WTC11 (cell line): ENCODE results near the gene RARB. TPM values are rescaled to one million over a fixed set of nuclear protein-coding genes. Genes with fewer than 3 reads are reported as not detected.

Experiments
- ATAC-seq: fragments of 200-7000 bp; cut with Tn5 transposase; 2 replicates; pipeline ENCODE4 v1.10.0; 2021; ENCODE audit warnings: mild to moderate bottlenecking, moderate library complexity
- CTCF ChIA-PET: fragments of 300-600 bp; sonication (Branson Sonifier 250); formaldehyde crosslinking; loops from one replicate; lab custom pipeline; 2021; ENCODE audit warnings: antibody characterized with exemption; lab: Charles Lee
- POLR2A ChIA-PET: fragments of 350-600 bp; sonication (Branson Sonifier 250); formaldehyde crosslinking; loops from one replicate; lab custom pipeline; 2021; ENCODE audit warnings: antibody characterized with exemption; lab: Charles Lee
- DNase-seq: peaks from one replicate; pipeline ENCODE4 v3.0.0; 2021; ENCODE audit warnings: low spot score
- H3K27ac Mint-ChIP-seq: 2 replicates; pipeline ENCODE4 v1.8.0; 2021; ENCODE audit warnings: mixed read lengths
- H3K27me3 Mint-ChIP-seq: 2 replicates; pipeline ENCODE4 v1.8.0; 2021; ENCODE audit warnings: low read depth, mild to moderate bottlenecking, moderate library complexity, mixed read lengths
- H3K36me3 Mint-ChIP-seq: 2 replicates; pipeline ENCODE4 v1.8.0; 2021; ENCODE audit warnings: mixed read lengths
- H3K4me1 Mint-ChIP-seq: 2 replicates; pipeline ENCODE4 v1.8.0; 2022; ENCODE audit warnings: mixed read lengths
- H3K4me3 Mint-ChIP-seq: 2 replicates; pipeline ENCODE4 v1.8.0; 2021; ENCODE audit warnings: mild to moderate bottlenecking, moderate library complexity, mixed read lengths
- H3K9me3 Mint-ChIP-seq: 2 replicates; pipeline ENCODE4 v1.8.0; 2021; ENCODE audit warnings: mixed read lengths
- CBFB ChIP-seq: sonication (generic); formaldehyde crosslinking; IDR thresholded peaks from 2 replicates; pipeline ENCODE4 v1.8.1; 2022; ENCODE audit warnings: mild to moderate bottlenecking, low read depth, missing genetic modification reagents
- GRHL2 ChIP-seq: fragments of 250-450 bp; sonication (Bioruptor Pico); IDR thresholded peaks from 2 replicates; pipeline ENCODE4 v1.8.0; 2022; ENCODE audit warnings: mild to moderate bottlenecking, moderate library complexity; ENCODE audit not compliant: insufficient replicate concordance, severe bottlenecking
- JUN ChIP-seq: sonication (generic); formaldehyde crosslinking; IDR thresholded peaks from 2 replicates; pipeline ENCODE4 v1.8.0; 2023; ENCODE audit warnings: mild to moderate bottlenecking, missing genetic modification reagents
- RORB ChIP-seq: fragments of 250-450 bp; sonication (Bioruptor Pico); IDR thresholded peaks from 2 replicates; pipeline ENCODE4 v1.9.0; 2021; ENCODE audit warnings: mild to moderate bottlenecking
- ZNF138 ChIP-seq: sonication (generic); formaldehyde crosslinking; conservative IDR thresholded peaks from 2 replicates; pipeline ENCODE4 v1.8.1; 2022; ENCODE audit warnings: mild to moderate bottlenecking, moderate library complexity, missing genetic modification reagents
- ZNF232 ChIP-seq: sonication (generic); formaldehyde crosslinking; IDR thresholded peaks from 2 replicates; pipeline ENCODE4 v1.8.0; 2022; ENCODE audit warnings: mild to moderate bottlenecking, missing genetic modification reagents
- ZNF423 ChIP-seq: fragments of 250-450 bp; sonication (Bioruptor Pico); IDR thresholded peaks from 2 replicates; pipeline ENCODE4 v2.1.2; 2022; ENCODE audit warnings: mild to moderate bottlenecking, moderate library complexity
- total RNA-seq: library from RNA; stranded (reverse); gene quantifications from 3 replicates; pipeline ENCODE4 v1.2.3, GENCODE V29; 2021
- TF ChIP-seq, protein P1 (sequence below): sonication (generic); formaldehyde crosslinking; conservative IDR thresholded peaks from 2 replicates; pipeline ENCODE4 v1.8.1; 2023; ENCODE audit warnings: mild to moderate bottlenecking, low read depth, missing genetic modification reagents, moderate library complexity
- TF ChIP-seq, protein P2 (sequence below): sonication (generic); formaldehyde crosslinking; IDR thresholded peaks from 2 replicates; pipeline ENCODE4 v1.8.1; 2022; ENCODE audit warnings: mild to moderate bottlenecking, moderate library complexity, missing genetic modification reagents
- TF ChIP-seq, protein P3 (sequence below): sonication (generic); formaldehyde crosslinking; IDR thresholded peaks from 2 replicates; pipeline ENCODE4 v1.8.0; 2022; ENCODE audit warnings: mild to moderate bottlenecking, missing genetic modification reagents
- TF ChIP-seq, protein P4 (sequence below): sonication (generic); formaldehyde crosslinking; IDR thresholded peaks from 2 replicates; pipeline ENCODE4 v1.8.1; 2023; ENCODE audit warnings: mild to moderate bottlenecking, moderate library complexity, missing genetic modification reagents
- TF ChIP-seq, protein P5 (sequence below): sonication (generic); formaldehyde crosslinking; IDR thresholded peaks from 2 replicates; pipeline ENCODE4 v1.8.0; 2022; ENCODE audit warnings: mild to moderate bottlenecking, missing genetic modification reagents
- TF ChIP-seq, protein P6 (sequence below): sonication (generic); formaldehyde crosslinking; IDR thresholded peaks from 2 replicates; pipeline ENCODE4 v1.8.0; 2022; ENCODE audit warnings: mild to moderate bottlenecking, missing genetic modification reagents
- TF ChIP-seq, protein P7 (sequence below): sonication (generic); formaldehyde crosslinking; IDR thresholded peaks from 2 replicates; pipeline ENCODE4 v1.8.0; 2022; ENCODE audit warnings: missing genetic modification reagents

Gene RARB
- total RNA-seq, 1 experiment from 2014 or later, result not detected

DNA sequence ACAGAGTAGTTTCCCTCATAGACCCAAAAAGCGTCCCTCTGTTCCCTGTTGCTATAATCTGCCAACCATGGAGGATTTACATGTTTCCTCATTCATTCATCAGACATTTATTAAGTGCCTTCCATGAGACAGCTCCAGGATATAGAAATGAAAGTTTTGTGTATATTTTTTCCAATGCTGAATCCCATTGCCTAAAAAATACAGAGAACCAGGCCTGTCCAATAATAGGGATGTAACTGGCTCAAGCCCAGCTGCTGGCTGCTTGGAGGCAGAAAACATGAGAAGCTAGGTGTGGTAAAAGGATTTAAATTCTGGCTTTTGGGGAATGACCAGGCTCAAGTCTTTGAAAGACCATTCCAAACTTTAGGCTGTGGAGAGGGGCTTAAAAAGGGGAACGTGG lies 41.5 kb downstream of the RARB start (continued):
- TF ChIP-seq, protein P1, sequence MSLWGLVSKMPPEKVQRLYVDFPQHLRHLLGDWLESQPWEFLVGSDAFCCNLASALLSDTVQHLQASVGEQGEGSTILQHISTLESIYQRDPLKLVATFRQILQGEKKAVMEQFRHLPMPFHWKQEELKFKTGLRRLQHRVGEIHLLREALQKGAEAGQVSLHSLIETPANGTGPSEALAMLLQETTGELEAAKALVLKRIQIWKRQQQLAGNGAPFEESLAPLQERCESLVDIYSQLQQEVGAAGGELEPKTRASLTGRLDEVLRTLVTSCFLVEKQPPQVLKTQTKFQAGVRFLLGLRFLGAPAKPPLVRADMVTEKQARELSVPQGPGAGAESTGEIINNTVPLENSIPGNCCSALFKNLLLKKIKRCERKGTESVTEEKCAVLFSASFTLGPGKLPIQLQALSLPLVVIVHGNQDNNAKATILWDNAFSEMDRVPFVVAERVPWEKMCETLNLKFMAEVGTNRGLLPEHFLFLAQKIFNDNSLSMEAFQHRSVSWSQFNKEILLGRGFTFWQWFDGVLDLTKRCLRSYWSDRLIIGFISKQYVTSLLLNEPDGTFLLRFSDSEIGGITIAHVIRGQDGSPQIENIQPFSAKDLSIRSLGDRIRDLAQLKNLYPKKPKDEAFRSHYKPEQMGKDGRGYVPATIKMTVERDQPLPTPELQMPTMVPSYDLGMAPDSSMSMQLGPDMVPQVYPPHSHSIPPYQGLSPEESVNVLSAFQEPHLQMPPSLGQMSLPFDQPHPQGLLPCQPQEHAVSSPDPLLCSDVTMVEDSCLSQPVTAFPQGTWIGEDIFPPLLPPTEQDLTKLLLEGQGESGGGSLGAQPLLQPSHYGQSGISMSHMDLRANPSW (CRISPR knock-in tag), result no peak
- TF ChIP-seq ZNF232 (CRISPR knock-in tag), result no peak
- TF ChIP-seq, protein P2, sequence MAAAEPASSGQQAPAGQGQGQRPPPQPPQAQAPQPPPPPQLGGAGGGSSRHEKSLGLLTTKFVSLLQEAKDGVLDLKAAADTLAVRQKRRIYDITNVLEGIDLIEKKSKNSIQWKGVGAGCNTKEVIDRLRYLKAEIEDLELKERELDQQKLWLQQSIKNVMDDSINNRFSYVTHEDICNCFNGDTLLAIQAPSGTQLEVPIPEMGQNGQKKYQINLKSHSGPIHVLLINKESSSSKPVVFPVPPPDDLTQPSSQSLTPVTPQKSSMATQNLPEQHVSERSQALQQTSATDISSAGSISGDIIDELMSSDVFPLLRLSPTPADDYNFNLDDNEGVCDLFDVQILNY (CRISPR knock-in tag), result no peak
- TF ChIP-seq RORB (CRISPR knock-in tag), result no peak
- no peak for TF ChIP-seq CBFB
- TF ChIP-seq, protein P3, sequence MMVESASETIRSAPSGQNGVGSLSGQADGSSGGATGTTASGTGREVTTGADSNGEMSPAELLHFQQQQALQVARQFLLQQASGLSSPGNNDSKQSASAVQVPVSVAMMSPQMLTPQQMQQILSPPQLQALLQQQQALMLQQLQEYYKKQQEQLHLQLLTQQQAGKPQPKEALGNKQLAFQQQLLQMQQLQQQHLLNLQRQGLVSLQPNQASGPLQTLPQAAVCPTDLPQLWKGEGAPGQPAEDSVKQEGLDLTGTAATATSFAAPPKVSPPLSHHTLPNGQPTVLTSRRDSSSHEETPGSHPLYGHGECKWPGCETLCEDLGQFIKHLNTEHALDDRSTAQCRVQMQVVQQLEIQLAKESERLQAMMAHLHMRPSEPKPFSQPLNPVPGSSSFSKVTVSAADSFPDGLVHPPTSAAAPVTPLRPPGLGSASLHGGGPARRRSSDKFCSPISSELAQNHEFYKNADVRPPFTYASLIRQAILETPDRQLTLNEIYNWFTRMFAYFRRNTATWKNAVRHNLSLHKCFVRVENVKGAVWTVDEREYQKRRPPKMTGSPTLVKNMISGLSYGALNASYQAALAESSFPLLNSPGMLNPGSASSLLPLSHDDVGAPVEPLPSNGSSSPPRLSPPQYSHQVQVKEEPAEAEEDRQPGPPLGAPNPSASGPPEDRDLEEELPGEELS, result no peak

DNA sequence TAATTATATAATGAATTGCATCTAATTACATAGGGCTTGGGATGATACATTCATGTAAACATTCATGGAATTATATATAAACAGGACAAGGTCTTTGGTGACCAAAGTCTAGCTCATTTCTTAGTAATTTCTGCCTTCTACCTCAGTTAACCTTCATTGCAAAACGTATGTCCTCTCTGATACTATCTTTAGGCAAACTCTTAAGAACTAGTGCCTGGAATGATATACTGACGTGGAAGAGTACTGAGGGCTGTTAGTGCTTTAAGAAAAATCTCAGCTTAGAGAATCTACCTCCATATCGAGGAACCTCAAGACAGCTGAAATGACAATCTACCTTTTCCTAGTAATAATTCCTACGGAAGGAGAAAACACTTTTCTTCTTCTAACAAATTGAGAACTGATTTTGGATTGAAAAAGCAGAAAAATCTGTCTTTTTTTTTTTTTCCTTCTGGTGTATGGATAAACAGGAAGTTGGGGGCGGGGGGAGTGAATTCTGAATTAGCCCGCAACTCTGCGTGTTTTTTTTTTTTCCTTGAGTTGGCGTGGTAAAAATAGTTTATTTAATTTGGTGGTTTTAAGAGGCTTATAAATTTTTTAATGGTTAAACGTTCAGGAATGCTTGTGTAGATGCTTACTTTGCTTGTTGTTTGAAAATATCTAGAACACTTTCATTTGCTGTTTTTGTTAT lies 43.2 kb downstream of the RARB start:
- Mint-ChIP-seq H3K4me3 (no peak overlapping the region), H3K27me3 (no peaks in the 10 kb centered on the region), H3K36me3 (no peaks in the 10 kb centered on the region), H3K4me1 (peaks cover 18% of the 10 kb centered on the region), H3K27ac (no peak overlapping the region), H3K9me3 (no peaks in the 10 kb centered on the region)
- ChIA-PET POLR2A (interaction anchor here (0.7 to 0.8 kb wide), 2 partner anchors 562 to 787 kb away, joined by 4 to 7 read pairs; no protein-coding TSS in a partner anchor), CTCF (interaction anchor here (0.7 kb wide), 3 partner anchors 122 to 512 kb away, joined by 3 to 5 read pairs (median 3); no protein-coding TSS in a partner anchor)
- no peak for TF ChIP-seq GRHL2 (CRISPR knock-in tag)
- TF ChIP-seq ZNF423 (CRISPR knock-in tag), result no peak
- TF ChIP-seq, protein P4, sequence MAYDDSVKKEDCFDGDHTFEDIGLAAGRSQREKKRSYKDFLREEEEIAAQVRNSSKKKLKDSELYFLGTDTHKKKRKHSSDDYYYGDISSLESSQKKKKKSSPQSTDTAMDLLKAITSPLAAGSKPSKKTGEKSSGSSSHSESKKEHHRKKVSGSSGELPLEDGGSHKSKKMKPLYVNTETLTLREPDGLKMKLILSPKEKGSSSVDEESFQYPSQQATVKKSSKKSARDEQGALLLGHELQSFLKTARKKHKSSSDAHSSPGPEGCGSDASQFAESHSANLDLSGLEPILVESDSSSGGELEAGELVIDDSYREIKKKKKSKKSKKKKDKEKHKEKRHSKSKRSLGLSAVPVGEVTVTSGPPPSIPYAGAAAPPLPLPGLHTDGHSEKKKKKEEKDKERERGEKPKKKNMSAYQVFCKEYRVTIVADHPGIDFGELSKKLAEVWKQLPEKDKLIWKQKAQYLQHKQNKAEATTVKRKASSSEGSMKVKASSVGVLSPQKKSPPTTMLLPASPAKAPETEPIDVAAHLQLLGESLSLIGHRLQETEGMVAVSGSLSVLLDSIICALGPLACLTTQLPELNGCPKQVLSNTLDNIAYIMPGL (CRISPR knock-in tag), result no peak
- no peak for TF ChIP-seq JUN (CRISPR knock-in tag)
- no peak for TF ChIP-seq ZNF138 (CRISPR knock-in tag)
- TF ChIP-seq, protein P5, sequence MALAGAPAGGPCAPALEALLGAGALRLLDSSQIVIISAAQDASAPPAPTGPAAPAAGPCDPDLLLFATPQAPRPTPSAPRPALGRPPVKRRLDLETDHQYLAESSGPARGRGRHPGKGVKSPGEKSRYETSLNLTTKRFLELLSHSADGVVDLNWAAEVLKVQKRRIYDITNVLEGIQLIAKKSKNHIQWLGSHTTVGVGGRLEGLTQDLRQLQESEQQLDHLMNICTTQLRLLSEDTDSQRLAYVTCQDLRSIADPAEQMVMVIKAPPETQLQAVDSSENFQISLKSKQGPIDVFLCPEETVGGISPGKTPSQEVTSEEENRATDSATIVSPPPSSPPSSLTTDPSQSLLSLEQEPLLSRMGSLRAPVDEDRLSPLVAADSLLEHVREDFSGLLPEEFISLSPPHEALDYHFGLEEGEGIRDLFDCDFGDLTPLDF (CRISPR knock-in tag), result no peak
- TF ChIP-seq, protein P6, sequence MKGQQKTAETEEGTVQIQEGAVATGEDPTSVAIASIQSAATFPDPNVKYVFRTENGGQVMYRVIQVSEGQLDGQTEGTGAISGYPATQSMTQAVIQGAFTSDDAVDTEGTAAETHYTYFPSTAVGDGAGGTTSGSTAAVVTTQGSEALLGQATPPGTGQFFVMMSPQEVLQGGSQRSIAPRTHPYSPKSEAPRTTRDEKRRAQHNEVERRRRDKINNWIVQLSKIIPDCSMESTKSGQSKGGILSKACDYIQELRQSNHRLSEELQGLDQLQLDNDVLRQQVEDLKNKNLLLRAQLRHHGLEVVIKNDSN (CRISPR knock-in tag), result no peak
- no peak for TF ChIP-seq RORB (CRISPR knock-in tag)
- TF ChIP-seq, protein P1 (CRISPR knock-in tag), result no peak
- TF ChIP-seq, protein P7, sequence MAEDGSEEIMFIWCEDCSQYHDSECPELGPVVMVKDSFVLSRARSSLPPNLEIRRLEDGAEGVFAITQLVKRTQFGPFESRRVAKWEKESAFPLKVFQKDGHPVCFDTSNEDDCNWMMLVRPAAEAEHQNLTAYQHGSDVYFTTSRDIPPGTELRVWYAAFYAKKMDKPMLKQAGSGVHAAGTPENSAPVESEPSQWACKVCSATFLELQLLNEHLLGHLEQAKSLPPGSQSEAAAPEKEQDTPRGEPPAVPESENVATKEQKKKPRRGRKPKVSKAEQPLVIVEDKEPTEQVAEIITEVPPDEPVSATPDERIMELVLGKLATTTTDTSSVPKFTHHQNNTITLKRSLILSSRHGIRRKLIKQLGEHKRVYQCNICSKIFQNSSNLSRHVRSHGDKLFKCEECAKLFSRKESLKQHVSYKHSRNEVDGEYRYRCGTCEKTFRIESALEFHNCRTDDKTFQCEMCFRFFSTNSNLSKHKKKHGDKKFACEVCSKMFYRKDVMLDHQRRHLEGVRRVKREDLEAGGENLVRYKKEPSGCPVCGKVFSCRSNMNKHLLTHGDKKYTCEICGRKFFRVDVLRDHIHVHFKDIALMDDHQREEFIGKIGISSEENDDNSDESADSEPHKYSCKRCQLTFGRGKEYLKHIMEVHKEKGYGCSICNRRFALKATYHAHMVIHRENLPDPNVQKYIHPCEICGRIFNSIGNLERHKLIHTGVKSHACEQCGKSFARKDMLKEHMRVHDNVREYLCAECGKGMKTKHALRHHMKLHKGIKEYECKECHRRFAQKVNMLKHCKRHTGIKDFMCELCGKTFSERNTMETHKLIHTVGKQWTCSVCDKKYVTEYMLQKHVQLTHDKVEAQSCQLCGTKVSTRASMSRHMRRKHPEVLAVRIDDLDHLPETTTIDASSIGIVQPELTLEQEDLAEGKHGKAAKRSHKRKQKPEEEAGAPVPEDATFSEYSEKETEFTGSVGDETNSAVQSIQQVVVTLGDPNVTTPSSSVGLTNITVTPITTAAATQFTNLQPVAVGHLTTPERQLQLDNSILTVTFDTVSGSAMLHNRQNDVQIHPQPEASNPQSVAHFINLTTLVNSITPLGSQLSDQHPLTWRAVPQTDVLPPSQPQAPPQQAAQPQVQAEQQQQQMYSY (CRISPR knock-in tag), result no peak
- no peak for DNase-seq
- no peak for ATAC-seq
